ENCODE data around the gene RETSAT.

Gene RETSAT
- total RNA-seq: 31.0 to 51.4 (median 45.2) reads per million in 9 experiments

DNA sequence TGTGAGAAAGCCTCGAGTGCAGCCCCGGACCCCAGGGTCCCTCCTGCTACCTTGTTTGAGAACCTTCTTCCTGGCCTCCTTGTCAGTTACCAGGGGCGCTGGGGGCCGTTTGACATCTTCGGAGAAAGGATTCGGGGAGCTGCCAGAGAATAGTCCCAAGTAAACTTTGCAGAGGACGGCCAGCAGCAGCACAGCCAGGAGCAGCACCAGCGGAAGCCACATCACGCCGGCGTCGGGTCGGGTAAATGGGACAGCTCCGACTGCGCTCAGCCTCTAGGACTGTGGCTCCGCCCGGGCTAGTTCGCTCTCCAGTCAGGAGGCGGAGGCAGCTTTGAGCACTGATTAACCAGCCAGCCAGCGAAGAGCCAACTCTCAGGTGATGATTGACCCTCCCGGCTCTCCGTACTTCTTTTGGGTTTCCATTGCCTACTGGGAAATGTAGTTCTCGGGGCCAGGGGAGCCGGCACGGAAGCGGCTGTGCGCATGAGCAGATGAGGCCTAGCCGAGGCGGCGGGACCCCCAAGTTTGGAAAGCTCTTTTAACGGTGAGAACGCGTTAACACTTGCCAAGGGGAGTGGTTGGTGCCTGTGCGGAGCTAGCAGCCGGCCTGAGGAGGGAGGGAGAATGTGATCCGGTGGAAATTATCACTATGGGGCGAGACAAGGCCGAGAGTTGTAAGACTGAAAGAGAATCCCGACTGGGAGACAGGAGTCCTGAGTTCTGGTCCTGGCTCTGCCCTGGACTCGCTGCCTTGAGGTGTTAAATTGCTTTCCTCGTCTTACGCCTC is at the start of gene RETSAT, which contains the start of gene ELMOD3:
TSS of gene RETSAT (minus strand) at position 243 of the 787 bp plus-strand sequence. CDS start at position 222, 21 bp downstream.
TSS of gene ELMOD3 (plus strand) at position 484 of the 787 bp plus-strand sequence. CDS start 2,430 bp downstream, outside the sequence.
- no peaks in the 10 kb centered on the region for H3K9me3 Mint-ChIP-seq

GRCh38 chr2:85401844-85402243 is 47.5 kb upstream of the RETSAT start:
- Mint-ChIP-seq H3K27me3 (no peaks in the 10 kb centered on the region), H3K9me3 (no peaks in the 10 kb centered on the region), H3K36me3 (ENCODE audit: insufficient read depth) (peaks cover 6% of the 10 kb centered on the region), H3K4me3 (no peak overlapping the region), H3K4me1 (ENCODE audit: low read depth in 2 of 2) (peaks cover 6 to 10% of the 10 kb centered on the region in 2 donors), H3K27ac (no peak overlapping the region)
- no peak for DNase-seq
- no peak for ATAC-seq (replicated peaks)

More for the DNA sequence above, at the start of gene RETSAT, which contains the start of gene ELMOD3:
- DNase-seq (peak; percentile 96 to 98 (median 98)), ATAC-seq (replicated peaks) (peak; percentile 98)
- Mint-ChIP-seq H3K27ac (peak within 1 kb of the TSS; percentile 98 to 99), H3K36me3 (ENCODE audit: insufficient read depth) (peaks cover 54% of the 10 kb centered on the region), H3K4me3 (peak within 1 kb of the TSS; percentile 96 to 97), H3K27me3 (no peaks in the 10 kb centered on the region), H3K4me1 (ENCODE audit: low read depth in 2 of 2) (peaks cover 25 to 45% of the 10 kb centered on the region in 2 donors)

DNA sequence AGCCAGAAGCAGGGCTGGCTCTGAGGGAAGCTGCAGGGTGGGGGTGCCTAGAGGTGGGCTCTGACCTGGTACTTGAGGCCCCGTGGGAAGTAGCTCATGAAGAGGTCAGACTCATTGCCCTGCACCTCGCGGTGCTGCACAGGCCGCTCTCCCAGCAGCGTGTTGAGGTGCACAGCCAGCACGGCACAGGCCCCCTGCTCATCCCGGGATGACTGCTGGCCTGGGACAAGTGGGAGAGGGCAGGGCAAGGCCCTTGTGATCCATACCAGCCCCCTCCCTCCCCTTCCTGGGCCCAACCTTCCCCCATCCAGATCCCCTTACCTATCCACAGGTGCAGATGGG is 47.1 kb upstream of the RETSAT start:
- H3K9me3 Mint-ChIP-seq: no peaks in the 10 kb centered on the region
- ATAC-seq (replicated peaks) (no peak), DNase-seq (no peak)
- H3K4me1 Mint-ChIP-seq (ENCODE audit: low read depth in 2 of 2): peaks cover 6 to 10% of the 10 kb centered on the region in 2 donors
- H3K36me3 Mint-ChIP-seq (ENCODE audit: insufficient read depth): peaks cover 6% of the 10 kb centered on the region
- no peaks in the 10 kb centered on the region for H3K27me3 Mint-ChIP-seq
- H3K27ac Mint-ChIP-seq: peak overlapping the region in 1 of 2 donors; percentile 12
- H3K4me3 Mint-ChIP-seq: no peak overlapping the region

- no peaks in the 10 kb centered on the region for H3K27me3 Mint-ChIP-seq
- ATAC-seq (replicated peaks) (no peak), DNase-seq (no peak)
- H3K27ac Mint-ChIP-seq: peak overlapping the region in 1 of 2 donors; percentile 12
- no peaks in the 10 kb centered on the region for H3K9me3 Mint-ChIP-seq
- peaks cover 6 to 7% of the 10 kb centered on the region in 2 donors for H3K4me1 Mint-ChIP-seq (ENCODE audit: low read depth in 2 of 2)
- peaks cover 3% of the 10 kb centered on the region for H3K36me3 Mint-ChIP-seq (ENCODE audit: insufficient read depth)
- no peak overlapping the region for H3K4me3 Mint-ChIP-seq
These were observed 46.5 kb upstream of the RETSAT start for GRCh38 chr2:85400541-85401463.

GRCh38 chr2:85400023-85400422 is 45.7 kb upstream of the RETSAT start:
- no peak for DNase-seq
- no peak overlapping the region for H3K27ac Mint-ChIP-seq
- no peaks in the 10 kb centered on the region for H3K27me3 Mint-ChIP-seq
- no peaks in the 10 kb centered on the region for H3K36me3 Mint-ChIP-seq (ENCODE audit: insufficient read depth)
- H3K4me3 Mint-ChIP-seq: no peak overlapping the region
- no peak for ATAC-seq (replicated peaks)
- no peaks in the 10 kb centered on the region for H3K4me1 Mint-ChIP-seq (ENCODE audit: low read depth in 2 of 2)
- no peaks in the 10 kb centered on the region for H3K9me3 Mint-ChIP-seq

DNA sequence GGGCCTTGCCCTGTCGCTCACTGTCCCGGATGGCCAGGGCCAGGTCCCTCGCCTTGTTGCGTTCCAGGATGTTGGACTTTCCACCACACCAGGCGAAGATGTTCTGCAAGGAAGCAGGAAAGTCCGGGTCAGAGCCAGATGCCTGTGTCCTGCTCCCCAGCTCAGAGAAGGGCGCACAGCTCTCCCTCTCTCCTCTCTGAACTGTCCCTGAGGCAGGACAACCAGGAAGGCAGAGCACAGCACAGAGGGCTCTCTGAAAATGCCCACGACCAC is 44.8 kb upstream of the RETSAT start:
- H3K4me3 Mint-ChIP-seq: no peak overlapping the region
- ATAC-seq (replicated peaks) (no peak), DNase-seq (no peak)
- H3K36me3 Mint-ChIP-seq (ENCODE audit: insufficient read depth): no peaks in the 10 kb centered on the region
- peak overlapping the region in 1 of 2 donors; percentile 78 for H3K27ac Mint-ChIP-seq
- H3K4me1 Mint-ChIP-seq (ENCODE audit: low read depth in 2 of 2): no peaks in the 10 kb centered on the region
- no peaks in the 10 kb centered on the region for H3K9me3 Mint-ChIP-seq
- no peaks in the 10 kb centered on the region for H3K27me3 Mint-ChIP-seq

GRCh38 chr2:85398426-85399182 is 44.3 kb upstream of the RETSAT start:
- Mint-ChIP-seq H3K9me3 (no peaks in the 10 kb centered on the region), H3K36me3 (ENCODE audit: insufficient read depth) (no peaks in the 10 kb centered on the region), H3K4me3 (no peak overlapping the region), H3K27me3 (no peaks in the 10 kb centered on the region), H3K4me1 (ENCODE audit: low read depth in 2 of 2) (no peaks in the 10 kb centered on the region), H3K27ac (peak overlapping the region in 1 of 2 donors; percentile 78)
- DNase-seq (no peak), ATAC-seq (replicated peaks) (no peak)

- no peaks in the 10 kb centered on the region for H3K27me3 Mint-ChIP-seq
- H3K27ac Mint-ChIP-seq: peak overlapping the region in 1 of 2 donors; percentile 51
- no peak for DNase-seq
- H3K4me1 Mint-ChIP-seq (ENCODE audit: low read depth in 2 of 2): no peaks in the 10 kb centered on the region
- H3K9me3 Mint-ChIP-seq: no peaks in the 10 kb centered on the region
- ATAC-seq (replicated peaks): no peak
- H3K4me3 Mint-ChIP-seq: no peak overlapping the region
- no peaks in the 10 kb centered on the region for H3K36me3 Mint-ChIP-seq (ENCODE audit: insufficient read depth)
These were observed 43.6 kb upstream of the RETSAT start for GRCh38 chr2:85397925-85398331.

DNA sequence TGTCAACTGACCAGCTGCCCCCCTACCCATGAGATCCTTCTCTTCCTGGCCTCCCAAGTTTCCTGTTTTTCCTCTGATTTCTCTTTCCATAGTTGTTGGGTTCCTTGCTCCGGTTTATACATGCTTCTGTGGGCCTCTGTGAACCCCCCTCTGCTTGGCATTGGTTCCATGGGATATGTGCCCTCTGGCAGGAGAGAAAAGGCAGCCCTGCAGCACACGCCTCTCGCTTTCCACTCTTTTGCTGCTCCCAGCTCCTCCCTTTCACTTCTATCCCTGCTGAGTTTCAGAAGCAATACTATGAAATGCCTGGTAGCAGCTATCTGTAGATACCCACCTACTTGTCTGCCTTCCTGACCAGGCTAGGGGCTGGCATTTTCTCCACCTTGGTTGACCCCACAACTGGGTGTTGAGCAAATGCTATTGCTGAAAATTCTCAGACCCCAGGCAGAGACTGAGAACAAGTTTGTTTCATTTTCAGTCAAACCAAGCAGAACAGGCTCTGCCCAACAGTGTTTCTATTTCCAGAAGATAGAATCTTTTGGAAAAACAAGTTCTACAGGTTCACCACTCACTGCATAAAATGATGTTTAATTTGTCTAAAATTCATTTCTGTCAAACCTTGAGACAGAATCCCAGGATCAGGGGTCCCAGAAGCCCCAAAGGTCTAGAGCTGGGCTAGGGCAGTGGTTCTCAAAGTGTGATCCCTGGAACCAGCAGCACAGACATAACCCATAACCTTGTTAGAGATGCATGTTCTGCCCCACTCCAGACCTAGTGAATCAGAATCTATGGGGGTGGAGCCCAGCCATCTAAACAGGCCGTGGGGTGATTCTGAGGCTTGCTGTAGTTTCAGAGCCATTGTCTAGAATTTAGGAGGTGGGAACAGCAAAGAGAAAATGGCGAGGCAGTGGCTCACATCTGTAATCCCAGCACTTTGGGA is 42.5 kb upstream of the RETSAT start:
- DNase-seq (no peak), ATAC-seq (replicated peaks) (no peak)
- peaks cover 0 to 1% of the 10 kb centered on the region in 2 donors for H3K4me1 Mint-ChIP-seq (ENCODE audit: low read depth in 2 of 2)
- peak overlapping the region; percentile 32 to 51 for H3K27ac Mint-ChIP-seq
- no peaks in the 10 kb centered on the region for H3K9me3 Mint-ChIP-seq
- no peaks in the 10 kb centered on the region for H3K27me3 Mint-ChIP-seq
- H3K4me3 Mint-ChIP-seq: no peak overlapping the region
- H3K36me3 Mint-ChIP-seq (ENCODE audit: insufficient read depth): no peaks in the 10 kb centered on the region

DNA sequence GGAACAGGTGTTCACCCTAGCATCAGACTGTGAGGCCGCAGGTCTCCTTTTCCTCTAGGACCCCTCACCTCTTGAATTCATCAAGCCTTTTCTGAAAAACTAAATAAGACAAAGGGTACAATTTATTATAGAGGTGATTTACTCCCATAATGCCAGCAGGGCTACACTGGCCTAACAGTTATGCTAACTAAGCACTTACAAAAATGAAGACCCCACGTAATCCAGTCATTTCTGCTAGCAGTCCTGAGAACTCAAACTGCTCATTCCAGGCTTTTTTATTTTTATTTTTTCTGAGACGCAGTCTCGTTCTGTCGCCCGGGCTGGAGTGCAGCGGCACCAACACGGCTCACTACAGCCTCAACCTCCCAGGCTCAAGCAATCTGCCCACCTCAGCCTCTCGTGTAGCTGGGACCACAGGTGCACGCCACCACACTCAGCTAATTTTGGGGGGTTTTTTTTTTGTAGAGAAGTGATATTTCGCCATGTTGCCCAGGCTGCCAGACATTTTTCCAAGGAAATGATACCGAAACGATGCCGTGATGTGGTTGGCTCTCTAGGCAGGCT is 41.7 kb upstream of the RETSAT start:
- no peak overlapping the region for H3K4me3 Mint-ChIP-seq
- H3K27me3 Mint-ChIP-seq: no peaks in the 10 kb centered on the region
- no peak for DNase-seq
- ATAC-seq (replicated peaks): no peak
- peak overlapping the region; percentile 32 to 35 for H3K27ac Mint-ChIP-seq
- no peaks in the 10 kb centered on the region for H3K36me3 Mint-ChIP-seq (ENCODE audit: insufficient read depth)
- H3K9me3 Mint-ChIP-seq: no peaks in the 10 kb centered on the region
- peaks cover 0 to 1% of the 10 kb centered on the region in 2 donors for H3K4me1 Mint-ChIP-seq (ENCODE audit: low read depth in 2 of 2)

- Mint-ChIP-seq H3K27ac (peak overlapping the region in 1 of 2 donors; percentile 35), H3K27me3 (no peaks in the 10 kb centered on the region), H3K36me3 (ENCODE audit: insufficient read depth) (peaks cover 5% of the 10 kb centered on the region)
These were observed 40.6 kb upstream of the RETSAT start for GRCh38 chr2:85394976-85395375.

DNA sequence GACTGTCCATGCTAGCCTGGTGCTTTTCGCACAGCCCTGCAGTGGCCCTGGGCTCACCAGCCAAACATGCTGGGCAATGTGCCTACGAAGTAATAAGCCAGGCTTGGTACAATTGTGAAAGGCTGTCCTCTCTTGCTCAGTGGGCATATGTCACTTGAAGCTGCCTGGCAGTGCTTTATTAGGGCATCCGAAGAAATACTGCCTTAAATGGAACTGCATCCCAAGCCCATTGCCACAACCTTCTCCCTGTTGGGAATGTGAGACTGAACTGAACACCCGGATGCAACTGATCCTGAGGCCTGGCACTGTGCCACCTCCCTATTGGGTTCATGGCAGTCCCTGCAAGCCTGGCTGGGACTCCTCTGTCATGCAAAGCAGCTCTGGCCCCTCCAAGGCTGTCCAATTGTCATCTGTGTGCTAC is 39.9 kb upstream of the RETSAT start:
- ATAC-seq (replicated peaks) (no peak), DNase-seq (no peak)
- peak overlapping the region in 1 of 2 donors; percentile 35 for H3K27ac Mint-ChIP-seq
- no peaks in the 10 kb centered on the region for H3K9me3 Mint-ChIP-seq
- H3K4me3 Mint-ChIP-seq: no peak overlapping the region
- H3K36me3 Mint-ChIP-seq (ENCODE audit: insufficient read depth): peaks cover 5% of the 10 kb centered on the region
- peaks cover 0 to 1% of the 10 kb centered on the region in 2 donors for H3K4me1 Mint-ChIP-seq (ENCODE audit: low read depth in 2 of 2)
- no peaks in the 10 kb centered on the region for H3K27me3 Mint-ChIP-seq

More at GRCh38 chr2:85394976-85395375, 40.6 kb upstream of the RETSAT start:
- Mint-ChIP-seq H3K4me1 (ENCODE audit: low read depth in 2 of 2) (peaks cover 0 to 1% of the 10 kb centered on the region in 2 donors), H3K4me3 (no peak overlapping the region), H3K9me3 (no peaks in the 10 kb centered on the region)
- no peak for ATAC-seq (replicated peaks)
- no peak for DNase-seq

All from effector memory CD8-positive, alpha-beta T cell (primary cell).